SU-DHL-6 (cell line): ENCODE results near the gene SH3BGR.

Experiments
- H2AFZ ChIP-seq: fragments of 200-600 bp; sonication (generic); 2 replicates; pipeline ENCODE4 v1.6.1; 2014; ENCODE audit warnings: low read depth, mild to moderate bottlenecking, moderate library complexity, mixed read lengths, antibody characterized with exemption, low read length; ENCODE audit not compliant: severe bottlenecking
- H3F3A ChIP-seq: fragments of 200-600 bp; shearing (Covaris generic); 2 replicates; pipeline ENCODE4 v1.6.0; 2016; ENCODE audit warnings: antibody characterized with exemption, mild to moderate bottlenecking; ENCODE audit not compliant: insufficient read depth
- H3K27ac ChIP-seq: fragments of 200-600 bp; sonication (generic); 2 replicates; pipeline ENCODE4 v1.5.1; 2016; ENCODE audit warnings: low read depth, mild to moderate bottlenecking, low read length, moderate library complexity, mixed read lengths
- H3K27me3 ChIP-seq: fragments of 200-600 bp; sonication (generic), shearing (Covaris generic); 2 replicates; pipeline ENCODE4 v1.6.0; 2014; ENCODE audit warnings: mild to moderate bottlenecking, low read length
- H3K36me3 ChIP-seq: fragments of 200-600 bp; sonication (generic); 2 replicates; pipeline ENCODE4 v1.6.1; 2014; ENCODE audit warnings: mild to moderate bottlenecking, low read length, mixed read lengths
- H3K4me2 ChIP-seq: fragments of 300-600, 200-600 bp; shearing (Covaris generic), sonication (generic); 2 replicates; pipeline ENCODE4 v1.6.0; 2014; ENCODE audit warnings: low read length, low read depth, mild to moderate bottlenecking; ENCODE audit not compliant: poor library complexity, severe bottlenecking
- H3K4me3 ChIP-seq: fragments of 200-600 bp; sonication (generic); 2 replicates; pipeline ENCODE4 v1.5.1; 2014; ENCODE audit warnings: antibody characterized with exemption, low read length, mild to moderate bottlenecking, mixed read lengths; ENCODE audit not compliant: insufficient read depth, poor library complexity, severe bottlenecking
- H3K79me2 ChIP-seq: fragments of 200-600 bp; sonication (generic); 2 replicates; pipeline ENCODE4 v1.6.1; 2014; ENCODE audit warnings: mild to moderate bottlenecking, low read length, moderate library complexity; ENCODE audit not compliant: insufficient read depth
- H3K9ac ChIP-seq: fragments of 200-600 bp; sonication (generic); 2 replicates; pipeline ENCODE4 v1.7.0; 2014; ENCODE audit warnings: mild to moderate bottlenecking, low read length
- H3K9me2 ChIP-seq: fragments of 200-600 bp; sonication (generic); replicated peaks from 2 replicates; pipeline ENCODE4 v1.6.1; 2014; ENCODE audit warnings: low read length; ENCODE audit not compliant: insufficient read depth
- H3K9me3 ChIP-seq: fragments of 200-600 bp; sonication (generic); 2 replicates; pipeline ENCODE4 v1.6.1; 2014; ENCODE audit warnings: low read length, mixed read lengths; ENCODE audit not compliant: insufficient read depth
- H4K20me1 ChIP-seq: fragments of 200-600 bp; sonication (generic); 2 replicates; pipeline ENCODE4 v1.6.1; 2014; ENCODE audit warnings: low read depth, mild to moderate bottlenecking, antibody characterized with exemption, low read length, moderate library complexity, mixed read lengths
- EZH2phosphoT487 ChIP-seq: fragments of 200-600 bp; sonication (generic), shearing (Covaris generic); conservative IDR thresholded peaks from 2 replicates; pipeline ENCODE4 v1.6.1; 2018; ENCODE audit warnings: mild to moderate bottlenecking, antibody characterized with exemption, low read length, moderate library complexity, mixed read lengths
- TF ChIP-seq, protein P1 (sequence below): fragments of 200-600 bp; sonication (generic); IDR thresholded peaks from one replicate; pipeline ENCODE4 v1.5.1; 2017; ENCODE audit warnings: antibody characterized with exemption, mild to moderate bottlenecking, low read length, moderate library complexity; ENCODE audit not compliant: insufficient read depth, poor library complexity, severe bottlenecking

SH3BGR gene

DNA sequence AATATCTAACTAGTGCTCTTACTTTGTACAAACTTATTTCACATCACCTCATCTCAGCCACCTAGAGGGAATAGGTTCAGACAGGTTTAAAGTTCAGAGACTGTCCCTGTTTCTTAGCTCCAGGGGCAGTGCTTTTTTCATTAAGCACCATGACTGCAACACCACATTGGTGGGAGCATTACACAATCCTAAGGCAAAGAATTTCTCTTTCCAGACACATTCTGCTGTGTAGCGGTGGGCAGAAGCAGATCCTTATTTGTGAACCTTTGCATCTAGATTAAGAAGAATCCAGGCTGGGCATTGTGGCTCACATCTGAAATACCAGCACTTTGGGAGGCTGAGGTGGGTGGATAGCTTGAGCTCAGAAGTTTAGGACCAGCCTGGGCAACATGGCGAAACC is 22.3 kb upstream of the SH3BGR start:
- no peaks in the 10 kb centered on the region for H3K27me3 ChIP-seq
- no peak overlapping the region for H3K9ac ChIP-seq
- no peak overlapping the region for H3K4me3 ChIP-seq
- no peaks in the 10 kb centered on the region for H3K79me2 ChIP-seq
- H3K36me3 ChIP-seq: no peaks in the 10 kb centered on the region
- TF ChIP-seq EZH2phosphoT487: no peak
- TF ChIP-seq, protein P1, sequence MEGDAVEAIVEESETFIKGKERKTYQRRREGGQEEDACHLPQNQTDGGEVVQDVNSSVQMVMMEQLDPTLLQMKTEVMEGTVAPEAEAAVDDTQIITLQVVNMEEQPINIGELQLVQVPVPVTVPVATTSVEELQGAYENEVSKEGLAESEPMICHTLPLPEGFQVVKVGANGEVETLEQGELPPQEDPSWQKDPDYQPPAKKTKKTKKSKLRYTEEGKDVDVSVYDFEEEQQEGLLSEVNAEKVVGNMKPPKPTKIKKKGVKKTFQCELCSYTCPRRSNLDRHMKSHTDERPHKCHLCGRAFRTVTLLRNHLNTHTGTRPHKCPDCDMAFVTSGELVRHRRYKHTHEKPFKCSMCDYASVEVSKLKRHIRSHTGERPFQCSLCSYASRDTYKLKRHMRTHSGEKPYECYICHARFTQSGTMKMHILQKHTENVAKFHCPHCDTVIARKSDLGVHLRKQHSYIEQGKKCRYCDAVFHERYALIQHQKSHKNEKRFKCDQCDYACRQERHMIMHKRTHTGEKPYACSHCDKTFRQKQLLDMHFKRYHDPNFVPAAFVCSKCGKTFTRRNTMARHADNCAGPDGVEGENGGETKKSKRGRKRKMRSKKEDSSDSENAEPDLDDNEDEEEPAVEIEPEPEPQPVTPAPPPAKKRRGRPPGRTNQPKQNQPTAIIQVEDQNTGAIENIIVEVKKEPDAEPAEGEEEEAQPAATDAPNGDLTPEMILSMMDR: no peak
- no peak overlapping the region for H3K27ac ChIP-seq
- H2AFZ ChIP-seq: no peak overlapping the region
- no peaks in the 10 kb centered on the region for H3K9me3 ChIP-seq
- H3F3A ChIP-seq: no peaks in the 10 kb centered on the region
- no peaks in the 10 kb centered on the region for H4K20me1 ChIP-seq
- no peaks in the 10 kb centered on the region for H3K9me2 ChIP-seq
- H3K4me2 ChIP-seq: no peak overlapping the region

DNA sequence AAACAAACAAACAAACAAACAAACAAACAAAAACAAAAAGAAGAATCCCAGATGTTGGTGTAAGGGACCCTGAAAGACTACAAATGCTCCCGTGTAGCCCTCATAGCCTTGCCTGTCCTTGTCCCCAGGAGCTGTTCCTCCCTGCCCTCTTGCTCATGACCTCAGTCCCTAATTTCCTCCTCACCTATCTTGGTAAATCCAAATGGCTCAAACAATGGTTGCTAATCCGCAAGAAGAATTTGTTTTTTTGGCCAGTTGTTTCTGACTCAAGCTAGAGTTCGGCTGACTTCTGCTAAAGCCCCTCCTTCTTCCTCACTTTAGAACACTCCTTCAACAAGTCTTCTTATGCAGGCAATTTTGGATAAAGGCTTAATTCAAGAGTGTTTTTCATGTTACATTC is 21.8 kb upstream of the SH3BGR start:
- Histone ChIP-seq H3K9me2 (no peaks in the 10 kb centered on the region), H3K9ac (no peak overlapping the region), H3K79me2 (no peaks in the 10 kb centered on the region), H3F3A (no peaks in the 10 kb centered on the region), H3K4me3 (no peak overlapping the region), H3K27me3 (no peaks in the 10 kb centered on the region), H2AFZ (no peak overlapping the region), H3K36me3 (no peaks in the 10 kb centered on the region), H3K27ac (no peak overlapping the region), H3K4me2 (no peak overlapping the region), H4K20me1 (no peaks in the 10 kb centered on the region), H3K9me3 (no peaks in the 10 kb centered on the region)
- TF ChIP-seq EZH2phosphoT487: no peak
- TF ChIP-seq, protein P1: no peak

DNA sequence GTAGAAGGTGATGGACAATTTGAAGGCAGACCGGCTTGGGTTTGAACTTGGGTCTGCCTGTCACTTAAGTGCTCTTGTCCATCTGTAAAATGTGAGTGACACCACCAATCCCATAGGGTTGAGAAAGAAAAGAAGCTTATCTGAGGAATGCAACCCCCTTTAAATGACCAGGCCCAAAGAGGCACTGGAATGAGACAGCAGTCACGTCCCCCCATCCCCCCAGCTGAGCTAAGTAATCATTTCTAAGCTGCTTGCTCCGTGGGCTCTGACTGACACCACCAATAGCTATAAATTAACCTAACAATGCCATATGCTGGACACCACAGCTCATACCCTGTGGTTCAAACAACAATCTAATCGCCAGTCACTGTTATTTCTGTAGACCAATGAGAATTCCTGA is 21.3 kb upstream of the SH3BGR start:
- TF ChIP-seq EZH2phosphoT487: no peak
- TF ChIP-seq, protein P1: no peak
- Histone ChIP-seq H3K9ac (no peak overlapping the region), H3K4me2 (no peak overlapping the region), H3K4me3 (no peak overlapping the region), H3K9me2 (no peaks in the 10 kb centered on the region), H3K36me3 (no peaks in the 10 kb centered on the region), H2AFZ (no peak overlapping the region), H3F3A (no peaks in the 10 kb centered on the region), H3K79me2 (no peaks in the 10 kb centered on the region), H3K27ac (no peak overlapping the region), H3K27me3 (no peaks in the 10 kb centered on the region), H3K9me3 (no peaks in the 10 kb centered on the region), H4K20me1 (no peaks in the 10 kb centered on the region)
